Muscle layer of duodenum (tissue), 2 donors: ENCODE measurements around the gene NUP153.

Experiments
- H3K27ac ChIP-seq: one replicate; pipeline ENCODE4 v1.7.0; 2013; ENCODE audit warnings: mild to moderate bottlenecking, low read length
- H3K27me3 ChIP-seq: one replicate; pipeline ENCODE4 v1.7.0; 2013; ENCODE audit warnings: low read depth, mild to moderate bottlenecking, control low read depth, low read length
- H3K36me3 ChIP-seq, 2 donors: one replicate each; pipeline ENCODE4 v1.7.0; 2013; ENCODE audit warnings: low read length in 2 of 2, control low read depth in 1 of 2, mild to moderate bottlenecking in 1 of 2; ENCODE audit not compliant: insufficient read depth in 2 of 2, control insufficient read depth in 1 of 2
- H3K4me1 ChIP-seq, 2 donors: one replicate each; pipeline ENCODE4 v1.7.0; 2013; ENCODE audit warnings: low read length in 2 of 2, mild to moderate bottlenecking in 2 of 2, control low read depth in 1 of 2, moderate library complexity in 1 of 2; ENCODE audit not compliant: insufficient read depth in 2 of 2, control insufficient read depth in 1 of 2
- H3K4me3 ChIP-seq, 2 donors: one replicate each; pipeline ENCODE4 v1.7.0; 2013; ENCODE audit warnings: low read length in 2 of 2, low read depth in 1 of 2, mild to moderate bottlenecking in 1 of 2
- H3K9me3 ChIP-seq, 2 donors: one replicate each; pipeline ENCODE4 v1.7.0; 2013; ENCODE audit warnings: low read length in 2 of 2, control low read depth in 1 of 2, mild to moderate bottlenecking in 1 of 2; ENCODE audit not compliant: control insufficient read depth in 1 of 2
- donor health status: healthy.

The NUP153 gene

DNA sequence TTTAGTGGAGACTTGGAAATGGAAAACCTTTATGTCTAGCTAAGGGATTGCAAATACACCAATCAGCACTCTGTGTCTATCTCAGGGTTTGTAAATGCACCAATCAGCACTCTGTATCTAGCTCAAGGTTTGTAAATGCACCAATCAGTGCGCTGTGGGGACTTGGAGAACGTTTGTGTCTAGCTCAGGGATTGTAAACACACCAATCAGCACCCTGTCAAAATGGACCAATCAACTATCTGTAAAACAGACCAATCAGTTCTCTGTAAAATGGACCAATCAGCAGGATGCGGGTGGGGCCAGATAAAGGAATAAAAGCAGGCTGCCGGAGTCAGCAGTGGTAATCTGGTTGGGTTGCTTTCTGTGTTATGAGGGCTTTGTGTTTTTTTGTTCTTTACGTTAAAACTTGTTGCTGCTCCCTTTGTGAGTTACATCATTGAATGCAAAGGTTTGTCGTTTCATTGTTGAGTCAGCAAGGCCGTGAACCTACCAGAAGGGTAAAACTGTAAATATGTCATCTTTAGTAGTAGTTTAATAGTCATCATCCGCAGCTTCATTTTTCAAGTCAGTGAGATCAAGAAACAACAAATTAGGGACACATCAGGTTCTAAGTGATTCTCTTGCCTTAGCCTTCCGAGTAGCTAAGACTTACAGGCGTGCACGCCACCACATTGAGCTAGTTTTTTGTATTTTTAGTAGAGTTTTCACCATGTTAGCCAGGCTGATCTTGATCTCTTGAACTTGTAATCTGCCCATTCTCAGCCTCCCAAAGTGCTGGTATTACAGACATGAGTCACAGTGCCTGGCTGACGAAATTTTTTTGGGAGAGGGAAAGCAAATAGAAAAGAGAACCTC is 22.7 kb upstream of the NUP153 start:
- no peak overlapping the region for H3K27ac ChIP-seq
- no peaks in the 10 kb centered on the region for H3K36me3 ChIP-seq
- no peaks in the 10 kb centered on the region for H3K9me3 ChIP-seq
- H3K27me3 ChIP-seq: no peaks in the 10 kb centered on the region
- H3K4me1 ChIP-seq: no peaks in the 10 kb centered on the region
- H3K4me3 ChIP-seq: no peak overlapping the region

DNA sequence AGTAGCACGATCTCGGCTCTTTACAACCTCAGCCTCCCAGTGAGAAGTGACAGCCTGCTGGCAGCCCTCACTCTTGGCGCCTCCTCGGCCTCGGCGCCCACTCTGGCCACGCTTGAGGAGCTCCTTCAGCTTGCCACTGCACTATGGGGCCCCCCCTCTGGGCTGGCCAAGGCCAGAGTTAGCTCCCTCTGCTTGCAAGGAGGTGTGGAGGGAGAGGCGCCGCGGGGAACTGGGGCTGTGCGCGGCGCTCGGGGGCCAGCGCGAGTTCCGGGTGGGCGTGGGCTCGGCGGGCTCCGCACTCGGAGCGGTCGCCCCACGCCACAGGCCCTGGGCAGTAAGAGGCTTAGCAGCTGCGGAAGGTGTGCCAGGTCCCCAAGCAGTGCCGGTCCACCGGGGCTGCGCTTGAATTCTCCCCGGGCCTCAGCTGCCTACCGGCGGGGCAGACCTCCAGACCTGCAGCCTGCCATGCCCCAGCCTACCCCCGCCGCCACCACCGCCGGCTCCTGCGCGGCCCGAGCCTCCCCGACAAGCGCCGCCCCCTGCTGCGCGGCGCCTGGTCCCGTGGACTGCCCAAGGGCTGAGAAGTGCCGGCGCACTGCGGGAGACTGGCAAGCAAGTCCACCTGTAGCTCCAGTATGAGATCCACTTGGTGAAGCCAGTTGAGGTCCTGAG is 22.0 kb upstream of the NUP153 start:
- Histone ChIP-seq H3K9me3 (no peaks in the 10 kb centered on the region), H3K4me3 (no peak overlapping the region), H3K4me1 (no peaks in the 10 kb centered on the region), H3K27me3 (no peaks in the 10 kb centered on the region), H3K36me3 (no peaks in the 10 kb centered on the region), H3K27ac (no peak overlapping the region)

DNA sequence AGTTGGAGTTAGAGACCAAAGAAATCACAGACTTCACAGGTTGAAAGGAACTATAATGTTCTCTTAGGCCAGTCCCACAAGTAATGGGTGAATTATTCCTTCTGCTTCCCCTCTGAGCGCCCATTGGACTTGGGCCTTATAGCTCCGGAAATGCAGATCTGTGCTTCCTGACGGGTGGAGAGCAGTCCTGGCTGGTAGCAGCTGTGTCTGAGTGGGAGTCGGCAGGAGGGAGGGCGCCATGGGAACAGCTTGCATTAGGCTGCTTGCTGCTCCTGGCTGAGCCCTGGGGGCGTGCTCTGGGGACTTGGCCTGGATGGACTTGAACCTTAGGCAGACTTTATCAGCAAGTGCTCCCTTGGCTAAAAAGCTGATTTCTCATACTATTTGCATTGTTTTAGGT is 18.4 kb upstream of the NUP153 start:
- Histone ChIP-seq H3K4me3 (no peak overlapping the region), H3K27me3 (no peaks in the 10 kb centered on the region), H3K36me3 (no peaks in the 10 kb centered on the region), H3K4me1 (no peaks in the 10 kb centered on the region), H3K27ac (no peak overlapping the region), H3K9me3 (no peaks in the 10 kb centered on the region)

DNA sequence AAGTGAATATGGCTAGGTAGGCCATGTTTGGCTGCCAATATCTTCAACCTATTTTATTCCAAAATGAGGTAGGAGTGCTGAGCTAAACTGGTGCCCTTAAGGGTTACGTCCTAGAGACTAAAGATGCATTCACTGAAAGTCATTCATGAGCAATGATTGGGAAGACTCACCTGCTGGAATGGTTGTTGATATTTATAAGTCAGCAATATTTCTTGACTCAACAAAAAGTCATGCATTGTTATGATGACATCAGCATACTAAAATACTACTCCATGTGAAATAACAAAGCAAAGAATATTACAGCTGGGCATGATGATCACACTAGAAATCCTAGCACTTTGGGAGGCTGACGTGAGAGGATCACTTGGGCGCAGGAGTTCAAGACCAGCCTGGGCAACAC is 17.6 kb upstream of the NUP153 start:
- Histone ChIP-seq H3K36me3 (no peaks in the 10 kb centered on the region), H3K9me3 (no peaks in the 10 kb centered on the region), H3K27me3 (no peaks in the 10 kb centered on the region), H3K4me1 (no peaks in the 10 kb centered on the region), H3K27ac (no peak overlapping the region), H3K4me3 (no peak overlapping the region)

DNA sequence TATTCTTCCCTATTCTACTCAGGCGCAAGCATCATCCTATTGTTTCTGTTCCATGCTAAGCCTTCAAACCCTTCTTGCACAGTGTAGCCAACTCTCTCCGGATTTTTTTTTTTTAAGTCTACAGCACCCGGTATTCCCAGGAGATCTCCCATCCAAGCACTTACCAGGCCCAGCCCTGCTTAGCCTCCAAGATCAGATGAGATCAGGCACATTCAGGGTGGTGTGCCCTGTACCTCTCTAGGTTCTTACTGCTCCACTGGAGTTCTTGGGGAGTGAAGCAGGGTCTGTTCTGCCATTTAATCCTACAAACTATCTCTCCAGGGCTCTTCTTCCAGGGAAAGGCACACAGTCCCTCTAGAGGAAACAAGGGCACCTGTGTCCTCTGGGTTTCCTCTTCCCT is 14.9 kb upstream of the NUP153 start:
- Histone ChIP-seq H3K27me3 (no peaks in the 10 kb centered on the region), H3K27ac (no peak overlapping the region), H3K36me3 (no peaks in the 10 kb centered on the region)

DNA sequence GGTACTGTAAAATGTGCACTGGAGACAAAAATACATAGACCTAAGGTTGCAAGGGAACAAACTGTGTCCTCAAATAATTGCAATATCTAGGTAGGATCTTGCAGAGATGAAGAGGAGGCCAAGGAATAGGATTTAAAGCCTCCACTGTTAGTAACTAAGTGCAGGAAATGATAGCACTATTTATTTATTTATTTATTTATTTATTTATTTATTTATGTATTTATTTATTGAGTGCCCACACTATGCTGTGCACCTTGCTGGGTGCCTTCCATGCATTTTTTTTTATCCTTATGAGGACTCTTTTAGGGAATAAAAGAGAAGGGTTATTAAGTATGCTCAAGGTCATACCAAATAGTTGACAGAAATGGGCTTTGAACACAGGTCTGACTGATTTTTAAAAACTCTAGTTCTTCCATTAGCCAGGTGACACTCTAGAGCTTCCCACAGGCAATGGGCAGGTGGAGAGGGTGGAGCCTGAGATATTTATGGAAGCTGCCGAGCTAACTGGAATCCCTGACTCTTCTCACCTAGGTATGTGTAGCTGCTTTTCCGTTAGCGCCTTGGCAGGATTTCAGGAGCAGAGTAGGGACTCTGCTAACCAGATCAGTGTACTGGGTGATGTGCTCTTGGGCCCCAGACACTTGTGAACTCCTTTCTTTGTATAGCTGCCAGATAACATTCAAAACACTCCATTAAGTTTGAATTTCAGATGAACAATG is 12.8 kb upstream of the NUP153 start:
- H3K9me3 ChIP-seq: no peaks in the 10 kb centered on the region
- H3K4me1 ChIP-seq: no peaks in the 10 kb centered on the region
- H3K36me3 ChIP-seq: no peaks in the 10 kb centered on the region
- no peaks in the 10 kb centered on the region for H3K27me3 ChIP-seq
- H3K27ac ChIP-seq: no peak overlapping the region
- no peak overlapping the region for H3K4me3 ChIP-seq

More for the DNA sequence above, 14.9 kb upstream of the NUP153 start:
- Histone ChIP-seq H3K4me3 (no peak overlapping the region), H3K9me3 (no peaks in the 10 kb centered on the region), H3K4me1 (no peaks in the 10 kb centered on the region)

DNA sequence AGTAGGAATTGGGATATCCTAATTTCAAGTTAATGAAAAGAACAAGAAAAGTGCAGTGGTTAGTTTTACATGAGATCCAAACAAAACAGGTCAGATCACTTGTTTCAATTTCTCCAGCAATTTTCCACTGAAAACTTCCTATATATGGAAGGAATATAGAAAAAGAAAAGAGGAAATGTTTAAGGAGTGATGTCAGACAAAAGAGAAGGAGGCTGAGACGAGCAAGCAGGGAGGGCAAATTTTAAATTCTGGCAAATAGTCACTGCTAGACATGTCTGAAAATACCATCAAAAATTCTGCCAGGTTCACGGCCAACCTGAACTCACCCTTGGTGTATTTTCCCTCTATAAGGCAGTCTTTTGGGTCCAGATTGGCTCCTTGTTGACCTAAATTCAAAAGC is 9.5 kb upstream of the NUP153 start:
- no peaks in the 10 kb centered on the region for H3K36me3 ChIP-seq
- H3K9me3 ChIP-seq: no peaks in the 10 kb centered on the region
- no peak overlapping the region for H3K4me3 ChIP-seq
- H3K27ac ChIP-seq: no peak overlapping the region
- H3K4me1 ChIP-seq: no peaks in the 10 kb centered on the region
- H3K27me3 ChIP-seq: no peaks in the 10 kb centered on the region

DNA sequence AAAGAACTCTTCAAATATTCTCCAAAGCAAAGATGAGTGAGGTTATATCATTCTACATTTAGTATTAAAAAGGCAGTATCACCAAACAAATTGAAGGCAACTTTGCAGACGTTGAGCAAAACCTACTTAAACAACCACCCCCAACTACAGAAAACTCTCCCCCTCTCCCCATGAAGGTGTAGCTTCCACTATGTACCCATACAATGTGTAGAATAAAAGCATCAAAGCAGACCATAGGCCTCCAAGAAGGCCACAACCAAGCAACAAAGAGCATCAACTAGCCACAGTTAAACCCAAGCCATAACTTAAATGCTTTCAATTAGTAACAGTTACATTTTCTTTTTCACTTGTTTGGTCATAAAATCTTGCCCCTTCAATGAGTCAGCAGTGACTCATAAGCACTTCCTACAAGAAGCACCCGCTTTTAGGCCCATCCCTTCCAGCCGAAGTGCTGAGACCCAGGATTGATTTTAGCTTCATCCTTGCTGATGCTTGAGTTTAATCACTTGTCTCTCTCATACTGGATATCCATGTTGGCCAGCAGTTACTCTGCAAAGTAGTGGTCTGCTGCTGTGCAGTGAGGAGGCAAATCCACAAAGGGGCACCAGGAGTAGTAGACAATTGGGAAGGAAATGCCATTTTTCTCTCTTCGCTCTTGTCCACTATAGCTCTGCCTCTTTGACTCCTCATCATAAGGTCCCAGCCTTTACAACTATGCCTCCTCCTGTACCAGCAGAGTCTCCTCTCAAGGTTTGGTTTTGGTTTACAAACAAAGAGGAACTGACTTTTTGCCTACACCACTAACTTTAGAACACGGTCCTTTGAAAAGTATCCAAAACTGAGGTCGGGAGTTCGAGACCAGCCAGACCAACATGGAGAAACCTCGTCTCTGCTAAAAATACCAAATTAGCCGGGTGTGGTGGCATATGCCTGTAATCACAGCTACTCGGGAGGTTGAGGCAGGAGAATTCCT is 8.4 kb upstream of the NUP153 start:
- no peak overlapping the region for H3K4me3 ChIP-seq
- no peaks in the 10 kb centered on the region for H3K4me1 ChIP-seq
- H3K27ac ChIP-seq: no peak overlapping the region

DNA sequence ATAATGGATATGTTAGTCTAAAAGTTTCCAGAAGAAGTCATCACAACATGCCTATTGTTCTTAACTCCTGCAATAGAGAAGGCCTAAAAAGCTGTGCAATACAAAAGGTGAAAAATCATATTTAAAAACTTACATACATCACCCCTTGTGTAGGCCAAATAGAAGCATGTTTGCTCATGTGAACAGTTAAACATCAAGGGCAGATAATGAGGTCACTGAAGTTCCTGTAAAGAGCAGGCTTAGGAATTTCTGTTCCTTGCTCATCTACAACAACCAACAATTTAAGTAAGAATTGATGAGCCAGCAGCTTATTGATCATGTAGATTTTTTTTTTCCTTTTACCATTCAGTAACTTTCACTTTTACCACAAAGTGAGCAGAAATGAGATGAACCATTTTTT is 7.5 kb upstream of the NUP153 start:
- no peaks in the 10 kb centered on the region for H3K27me3 ChIP-seq
- H3K36me3 ChIP-seq: no peaks in the 10 kb centered on the region
- H3K9me3 ChIP-seq: no peaks in the 10 kb centered on the region
- H3K4me3 ChIP-seq: no peak overlapping the region
- H3K4me1 ChIP-seq: no peaks in the 10 kb centered on the region
- no peak overlapping the region for H3K27ac ChIP-seq

More for the DNA sequence above, 8.4 kb upstream of the NUP153 start:
- H3K36me3 ChIP-seq: no peaks in the 10 kb centered on the region
- H3K9me3 ChIP-seq: no peaks in the 10 kb centered on the region
- H3K27me3 ChIP-seq: no peaks in the 10 kb centered on the region

DNA sequence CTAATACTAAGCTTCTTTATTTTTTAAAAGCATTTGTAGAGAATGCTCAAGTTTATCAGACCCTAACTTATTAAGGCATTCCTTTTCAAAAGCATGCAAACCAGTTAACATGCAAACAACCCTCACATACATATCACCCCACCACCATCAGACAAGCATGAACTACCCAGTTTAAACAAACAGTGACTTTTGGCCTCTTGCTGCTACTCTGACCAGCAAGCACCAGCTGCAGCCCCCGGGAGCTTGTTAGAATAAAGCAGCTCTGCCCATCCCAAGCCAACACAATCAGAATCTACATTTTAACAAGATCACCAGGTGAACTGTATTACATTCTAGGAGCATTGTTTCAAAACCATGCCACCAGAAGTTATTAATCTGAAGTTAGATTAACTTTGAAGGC is 5.9 kb upstream of the NUP153 start:
- Histone ChIP-seq H3K27me3 (no peaks in the 10 kb centered on the region), H3K4me3 (no peak overlapping the region), H3K27ac (no peak overlapping the region), H3K9me3 (no peaks in the 10 kb centered on the region), H3K36me3 (no peaks in the 10 kb centered on the region), H3K4me1 (peaks cover 0 to under 1% of the 10 kb centered on the region in 2 donors)
